CD14-positive monocyte (primary cell): ENCODE measurements around the gene PPP1R2. TPM values are rescaled to one million over a fixed set of nuclear protein-coding genes. Genes with fewer than 3 reads are reported as not detected.
A peak's percentile ranks its signal among the peaks of the same experiment; 100 is the strongest.

Experiments used
- DNase-seq, 3 donors: peaks; one replicate each; pipeline ENCODE4 v3.0.0-alpha.2; 2011 to 2022
- H2AFZ ChIP-seq: 2 replicates; pipeline ENCODE4 v1.6.0; 2012; ENCODE audit warnings: mild to moderate bottlenecking, low read depth, low read length, inconsistent platforms; ENCODE audit not compliant: insufficient read depth, poor library complexity, severe bottlenecking
- H3K27ac ChIP-seq, 2 donors: 1 replicate in 1 of 2; 2 replicates in 1 of 2; pipeline ENCODE4 v1.5.1; 2012 to 2013; ENCODE audit warnings: low read length in 2 of 2, control low read depth in 1 of 2, inconsistent platforms in 1 of 2, low read depth in 1 of 2, mild to moderate bottlenecking in 1 of 2
- H3K27me3 ChIP-seq, 2 donors: one replicate each; pipeline versions ENCODE4 v1.6.0 to v1.6.1; 2011 to 2013; ENCODE audit warnings: low read length in 2 of 2; ENCODE audit not compliant: control insufficient read depth in 2 of 2, insufficient read depth in 2 of 2
- H3K36me3 ChIP-seq, 2 donors: replicated peaks in 1 of 2; 1 replicate in 1 of 2; 2 replicates in 1 of 2; pipeline versions ENCODE4 v1.5.1 to v1.6.1; 2012 to 2013; ENCODE audit warnings: low read length in 2 of 2, control low read depth in 1 of 2, inconsistent platforms in 1 of 2, mild to moderate bottlenecking in 1 of 2; ENCODE audit not compliant: insufficient read depth in 2 of 2, control insufficient read depth in 1 of 2
- H3K4me1 ChIP-seq, 2 donors: 1 replicate in 1 of 2; 2 replicates in 1 of 2; pipeline versions ENCODE4 v1.5.1 to v1.6.1; 2012 to 2013; ENCODE audit warnings: low read length in 2 of 2, control low read depth in 1 of 2, inconsistent platforms in 1 of 2, mild to moderate bottlenecking in 1 of 2, moderate library complexity in 1 of 2; ENCODE audit not compliant: insufficient read depth in 2 of 2, control insufficient read depth in 1 of 2
- H3K4me2 ChIP-seq: replicated peaks from 2 replicates; pipeline ENCODE3; 2012; ENCODE audit warnings: low read length, moderate library complexity, mild to moderate bottlenecking; ENCODE audit not compliant: poor library complexity, severe bottlenecking; ENCODE audit errors: extremely low read depth
- H3K4me3 ChIP-seq, 3 experiments: fragments of 200-600 bp in 1 of 3; sonication (generic) in 1 of 3; replicated peaks in 1 of 3; 1 replicate in 2 of 3; 2 replicates in 1 of 3; pipeline ENCODE4 v1.5.1; 2011 to 2013; ENCODE audit warnings: low read length in 3 of 3, mild to moderate bottlenecking in 3 of 3, control low read depth in 2 of 3, low read depth in 2 of 3, inconsistent platforms in 1 of 3, moderate library complexity in 1 of 3
- H3K79me2 ChIP-seq: 2 replicates; pipeline ENCODE4 v1.6.0; 2012; ENCODE audit warnings: mild to moderate bottlenecking, control low read depth, inconsistent platforms, low read length, moderate library complexity; ENCODE audit not compliant: insufficient read depth
- H3K9ac ChIP-seq: 2 replicates; pipeline ENCODE4 v1.6.0; 2017; ENCODE audit warnings: low read length, mild to moderate bottlenecking; ENCODE audit not compliant: insufficient read depth, poor library complexity, severe bottlenecking
- H3K9me3 ChIP-seq, 2 donors: replicated peaks in 1 of 2; 1 replicate in 1 of 2; 2 replicates in 1 of 2; pipeline versions ENCODE4 v1.5.1 to v1.6.1; 2012 to 2013; ENCODE audit warnings: low read length in 2 of 2, control low read depth in 1 of 2; ENCODE audit not compliant: control insufficient read depth in 1 of 2, insufficient read depth in 1 of 2
- H4K20me1 ChIP-seq: 2 replicates; pipeline ENCODE4 v1.6.0; 2012; ENCODE audit warnings: mild to moderate bottlenecking, low read length, control low read depth, moderate library complexity; ENCODE audit not compliant: insufficient read depth
- H3K27ac Mint-ChIP-seq, 7 donors: one replicate each; pipeline ENCODE4 v1.8.0; 2020; ENCODE audit warnings: mild to moderate bottlenecking in 7 of 7, mixed read lengths in 7 of 7, moderate library complexity in 6 of 7, inconsistent platforms in 2 of 7
- H3K27me3 Mint-ChIP-seq, 3 donors: one replicate each; pipeline ENCODE4 v1.8.0; 2021 to 2022; ENCODE audit warnings: low read depth in 3 of 3, mild to moderate bottlenecking in 3 of 3, mixed read lengths in 3 of 3, moderate library complexity in 3 of 3, inconsistent platforms in 1 of 3
- H3K36me3 Mint-ChIP-seq, 2 donors: one replicate each; pipeline ENCODE4 v1.8.0; 2020; ENCODE audit warnings: mixed read lengths in 2 of 2, inconsistent platforms in 1 of 2, mild to moderate bottlenecking in 1 of 2
- H3K4me1 Mint-ChIP-seq: one replicate; pipeline ENCODE4 v1.8.0; 2020; ENCODE audit warnings: mild to moderate bottlenecking, mixed read lengths
- H3K4me3 Mint-ChIP-seq, 2 donors: one replicate each; pipeline ENCODE4 v1.8.0; 2020; ENCODE audit warnings: mild to moderate bottlenecking in 2 of 2, mixed read lengths in 2 of 2, moderate library complexity in 1 of 2
- H3K9me3 Mint-ChIP-seq, 7 donors: one replicate each; pipeline ENCODE4 v1.8.0; 2020 to 2022; ENCODE audit warnings: mixed read lengths in 7 of 7, mild to moderate bottlenecking in 6 of 7, moderate library complexity in 6 of 7, inconsistent platforms in 2 of 7
- CTCF ChIP-seq: fragments of 200-600 bp; IDR thresholded peaks from one replicate; pipeline ENCODE4 v1.8.0; 2022; ENCODE audit warnings: antibody characterized with exemption, mild to moderate bottlenecking
- WGBS: methylation state at CpG from one replicate; pipeline ENCODE4 v1.1.5; 2013; ENCODE audit warnings: missing lambda C conversion rate; ENCODE audit not compliant: insufficient coverage; 5-methylcytosine and 5-hydroxymethylcytosine counted together
- intact Hi-C, 2 donors: fragments of 100-400 bp; cut with micrococcal nuclease; formaldehyde crosslinking; loops; one replicate each; pipeline versions ENCODE4 v1.15.0 to v1.15.1; 2023
- polyA plus RNA-seq, 3 donors: library from polyadenylated mRNA; depleted of rRNA in 1 of 3; unstranded in 2 of 3; stranded (reverse) in 1 of 3; fragments of 300-500 nt in 2 of 3; fragments of >200 nt in 1 of 3; fragmentation: Illumina TruSeq in 2 of 3; gene quantifications; 1 replicate in 2 of 3; 2 replicates in 1 of 3; pipeline ENCODE4 v1.2.3, GENCODE V29; 2012 to 2021

PPP1R2 gene
- polyA plus RNA-seq, 3 donors: 21.0 to 121 (median 118) TPM

GRCh38 chr3:195535293-195535692 is 7.8 kb downstream of the PPP1R2 start:
- peaks cover 4 to 5% of the 10 kb centered on the region in 2 donors for H3K4me1 ChIP-seq
- peaks cover 100% of the 10 kb centered on the region for H4K20me1 ChIP-seq
- Mint-ChIP-seq H3K4me1 (peaks cover 28% of the 10 kb centered on the region), H3K36me3 (peaks cover 7 to 23% of the 10 kb centered on the region in 2 donors), H3K27me3 (peaks cover 0 to 7% (median 0%) of the 10 kb centered on the region in 3 donors), H3K9me3 (peaks cover 0 to 2% (median 0%) of the 10 kb centered on the region in 7 donors), H3K4me3 (no peak overlapping the region), H3K27ac (peak overlapping the region in 2 of 7 donors; percentile 16 to 18)
- H3K4me3 ChIP-seq: no peak overlapping the region
- DNase-seq: no peak
- H3K27me3 ChIP-seq: no peaks in the 10 kb centered on the region
- H3K36me3 ChIP-seq: peaks cover 0 to 14% of the 10 kb centered on the region in 2 donors
- no peak overlapping the region for H3K4me2 ChIP-seq
- H3K9ac ChIP-seq: no peak overlapping the region
- H3K27ac ChIP-seq: no peak overlapping the region
- intact Hi-C loops: no loop called here
- no peaks in the 10 kb centered on the region for H3K9me3 ChIP-seq
- H2AFZ ChIP-seq: no peak overlapping the region
- peaks cover 99% of the 10 kb centered on the region for H3K79me2 ChIP-seq
- 100% methylated on average over 1 of the region's 5 CpGs for WGBS
- TF ChIP-seq CTCF: no peak

- H3K9ac ChIP-seq: no peak overlapping the region
- peaks cover 8% of the 10 kb centered on the region for H3K4me1 Mint-ChIP-seq
- DNase-seq: no peak
- peaks cover 0 to 2% (median 0%) of the 10 kb centered on the region in 7 donors for H3K9me3 Mint-ChIP-seq
- H3K27ac ChIP-seq: no peak overlapping the region
- no peak overlapping the region for H3K4me3 Mint-ChIP-seq
- H3K36me3 ChIP-seq: peaks cover 12 to 33% of the 10 kb centered on the region in 2 donors
- peak overlapping the region in 1 of 7 donors; percentile 42 for H3K27ac Mint-ChIP-seq
- no peak for TF ChIP-seq CTCF
- peaks cover 89% of the 10 kb centered on the region for H3K79me2 ChIP-seq
- H3K36me3 Mint-ChIP-seq: peaks cover 19 to 38% of the 10 kb centered on the region in 2 donors
- H3K4me2 ChIP-seq: no peak overlapping the region
- intact Hi-C loops: no loop called here
- H4K20me1 ChIP-seq: peaks cover 94% of the 10 kb centered on the region
- H3K27me3 Mint-ChIP-seq: peaks cover 0 to 7% (median 0%) of the 10 kb centered on the region in 3 donors
- H3K4me1 ChIP-seq: no peaks in the 10 kb centered on the region
- no peak overlapping the region for H2AFZ ChIP-seq
- H3K4me3 ChIP-seq: no peak overlapping the region
- H3K9me3 ChIP-seq: no peaks in the 10 kb centered on the region
- 92% methylated on average over 2 of the region's 7 CpGs for WGBS
- no peaks in the 10 kb centered on the region for H3K27me3 ChIP-seq
Measured at GRCh38 chr3:195532834-195533233, 10.3 kb downstream of the PPP1R2 start.
